ENCODE results near the gene CDC73.
"Not testable (repeated sequence)": the region's sequence is repeated elsewhere in the genome, so short reads cannot be mapped to it uniquely, and the experiment has no call there.

Gene CDC73

GRCh38 chr1:193105821-193106177, 16.0 kb upstream of the CDC73 start:
- DNase-seq (ENCODE audit: insufficient read length, low spot score) (no peak), FAIRE-seq (no peak)
- no peak for TF ChIP-seq POLR2A (IDR thresholded peaks at IDR 0.05; ENCODE audit: low read depth, low read length)

GRCh38 chr1:193108471-193108870, 13.4 kb upstream of the CDC73 start:
- DNase-seq (ENCODE audit: insufficient read length, low spot score) (no peak), FAIRE-seq (no peak)
- TF ChIP-seq POLR2A (IDR thresholded peaks at IDR 0.05; ENCODE audit: low read depth, low read length) = no peak

GRCh38 chr1:193109619-193110018, 12.2 kb upstream of the CDC73 start:
- no peak for TF ChIP-seq POLR2A (IDR thresholded peaks at IDR 0.05; ENCODE audit: low read depth, low read length)
- DNase-seq (ENCODE audit: insufficient read length, low spot score) (no peak), FAIRE-seq (no peak)

GRCh38 chr1:193110246-193110645, 11.6 kb upstream of the CDC73 start:
- DNase-seq (ENCODE audit: insufficient read length, low spot score) (no peak), FAIRE-seq (no peak)
- no peak for TF ChIP-seq POLR2A (IDR thresholded peaks at IDR 0.05; ENCODE audit: low read depth, low read length)

GRCh38 chr1:193110864-193111263, 11.0 kb upstream of the CDC73 start:
- no peak for TF ChIP-seq POLR2A (IDR thresholded peaks at IDR 0.05; ENCODE audit: low read depth, low read length)
- FAIRE-seq (no peak), DNase-seq (ENCODE audit: insufficient read length, low spot score) (no peak)

- DNase-seq (ENCODE audit: insufficient read length, low spot score) = no peak
- TF ChIP-seq POLR2A (IDR thresholded peaks at IDR 0.05; ENCODE audit: low read depth, low read length) = no peak
These were observed 10.2 kb upstream of the CDC73 start for GRCh38 chr1:193111641-193112090.

GRCh38 chr1:193113258-193113991, 8.4 kb upstream of the CDC73 start:
- no peak for DNase-seq (ENCODE audit: insufficient read length, low spot score)
- FAIRE-seq = no peak
- TF ChIP-seq POLR2A (IDR thresholded peaks at IDR 0.05; ENCODE audit: low read depth, low read length) = no peak

More at GRCh38 chr1:193111641-193112090, 10.2 kb upstream of the CDC73 start:
- peak; percentile 45 for FAIRE-seq

GRCh38 chr1:193113992-193114332, 7.9 kb upstream of the CDC73 start:
- FAIRE-seq (no peak), DNase-seq (ENCODE audit: insufficient read length, low spot score) (no peak)
- no peak for TF ChIP-seq POLR2A (IDR thresholded peaks at IDR 0.05; ENCODE audit: low read depth, low read length)

GRCh38 chr1:193114485-193115095, 7.2 kb upstream of the CDC73 start:
- no peak for DNase-seq (ENCODE audit: insufficient read length, low spot score)
- FAIRE-seq = no peak
- TF ChIP-seq POLR2A (IDR thresholded peaks at IDR 0.05; ENCODE audit: low read depth, low read length) = no peak

- no peak for TF ChIP-seq POLR2A (IDR thresholded peaks at IDR 0.05; ENCODE audit: low read depth, low read length)
- FAIRE-seq (peak; percentile 98), DNase-seq (ENCODE audit: insufficient read length, low spot score) (peak; percentile 47)
These were observed 6.1 kb upstream of the CDC73 start for GRCh38 chr1:193115629-193116227.

- not testable (repeated sequence) for DNase-seq (ENCODE audit: insufficient read length, low spot score)
These were observed 4.7 kb upstream of the CDC73 start for GRCh38 chr1:193117167-193117566.

GRCh38 chr1:193118194-193118593, 3.6 kb upstream of the CDC73 start:
- no peak for DNase-seq (ENCODE audit: insufficient read length, low spot score)
- no peak for FAIRE-seq
- TF ChIP-seq POLR2A (IDR thresholded peaks at IDR 0.05; ENCODE audit: low read depth, low read length) = no peak

More at GRCh38 chr1:193117167-193117566, 4.7 kb upstream of the CDC73 start:
- not testable (repeated sequence) for FAIRE-seq

GRCh38 chr1:193118803-193119730, 2.8 kb upstream of the CDC73 start:
- no peak for TF ChIP-seq POLR2A (IDR thresholded peaks at IDR 0.05; ENCODE audit: low read depth, low read length)
- no peak for DNase-seq (ENCODE audit: insufficient read length, low spot score)
- no peak for FAIRE-seq

GRCh38 chr1:193120604-193121166, 1.1 kb upstream of the CDC73 start:
- no peak for FAIRE-seq
- no peak for DNase-seq (ENCODE audit: insufficient read length, low spot score)
- TF ChIP-seq POLR2A (IDR thresholded peaks at IDR 0.05; ENCODE audit: low read depth, low read length) = no peak
